Vagina (tissue), 2 donors: ENCODE measurements around the gene ACOX3.

Source experiments
- POLR2AphosphoS5 ChIP-seq, 2 donors: sonication (generic); formaldehyde crosslinking; IDR thresholded peaks; one replicate each; pipeline ENCODE4 v1.9.0; 2017; ENCODE audit warnings: antibody characterized with exemption in 2 of 2, mild to moderate bottlenecking in 2 of 2, low read depth in 1 of 2; ENCODE audit not compliant: insufficient read depth in 1 of 2
- TF ChIP-seq, protein P1 (sequence below), 3 experiments: fragments of 450-650 bp in 2 of 3; fragments of 200-600 bp in 1 of 3; sonication (generic) in 1 of 3; IDR thresholded peaks; one replicate each; pipeline ENCODE4 v1.5.1; 2017 to 2019; ENCODE audit warnings: antibody characterized with exemption in 3 of 3, mild to moderate bottlenecking in 2 of 3, moderate library complexity in 2 of 3

DNA sequence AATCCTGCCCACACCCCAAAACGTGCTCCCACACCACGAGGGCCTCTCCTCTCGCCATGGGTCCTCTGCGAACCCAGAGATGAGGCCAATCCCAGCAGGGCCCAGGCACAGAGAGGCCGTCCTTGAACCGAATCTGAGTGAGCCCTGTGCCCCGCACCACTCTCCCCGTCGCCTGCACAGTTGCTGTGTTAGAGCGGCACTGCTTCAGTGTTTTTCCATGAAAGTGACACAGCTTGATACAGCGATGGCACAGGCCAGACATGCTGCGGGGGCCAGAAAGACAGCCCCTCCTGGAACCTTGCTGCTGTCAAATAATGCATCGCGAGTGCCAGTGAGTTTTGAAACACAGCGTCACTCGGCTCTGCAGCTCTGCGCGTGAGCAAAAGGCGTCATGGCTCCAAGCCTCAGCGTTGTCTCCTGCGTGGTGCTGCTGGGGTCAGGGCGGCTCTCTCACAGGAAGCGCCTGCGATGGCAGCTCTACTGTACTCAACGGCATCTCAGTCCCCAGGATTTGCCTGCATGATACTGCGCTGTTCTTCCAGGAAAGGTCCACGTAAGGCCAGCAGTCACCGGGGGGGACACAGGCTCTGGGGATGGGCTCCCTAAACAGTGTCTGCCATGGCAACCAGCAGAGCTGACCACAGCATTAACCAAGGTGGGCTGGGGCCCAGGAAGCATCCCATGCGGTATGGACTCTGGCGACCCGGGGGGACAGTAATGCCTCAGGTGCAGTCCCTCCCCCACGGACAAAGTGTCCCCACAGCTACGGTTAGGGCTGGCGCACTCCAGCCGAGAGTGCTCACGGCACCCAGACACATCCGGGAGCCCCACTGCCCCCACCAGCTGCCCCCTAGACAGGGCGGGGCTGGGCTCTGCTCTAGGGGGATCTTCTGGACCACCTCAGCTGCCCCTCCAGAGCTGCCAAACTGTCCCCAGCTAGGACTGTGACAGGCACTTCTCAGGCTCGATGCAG, 63.1 kb downstream of the ACOX3 start:
- TF ChIP-seq, protein P1, sequence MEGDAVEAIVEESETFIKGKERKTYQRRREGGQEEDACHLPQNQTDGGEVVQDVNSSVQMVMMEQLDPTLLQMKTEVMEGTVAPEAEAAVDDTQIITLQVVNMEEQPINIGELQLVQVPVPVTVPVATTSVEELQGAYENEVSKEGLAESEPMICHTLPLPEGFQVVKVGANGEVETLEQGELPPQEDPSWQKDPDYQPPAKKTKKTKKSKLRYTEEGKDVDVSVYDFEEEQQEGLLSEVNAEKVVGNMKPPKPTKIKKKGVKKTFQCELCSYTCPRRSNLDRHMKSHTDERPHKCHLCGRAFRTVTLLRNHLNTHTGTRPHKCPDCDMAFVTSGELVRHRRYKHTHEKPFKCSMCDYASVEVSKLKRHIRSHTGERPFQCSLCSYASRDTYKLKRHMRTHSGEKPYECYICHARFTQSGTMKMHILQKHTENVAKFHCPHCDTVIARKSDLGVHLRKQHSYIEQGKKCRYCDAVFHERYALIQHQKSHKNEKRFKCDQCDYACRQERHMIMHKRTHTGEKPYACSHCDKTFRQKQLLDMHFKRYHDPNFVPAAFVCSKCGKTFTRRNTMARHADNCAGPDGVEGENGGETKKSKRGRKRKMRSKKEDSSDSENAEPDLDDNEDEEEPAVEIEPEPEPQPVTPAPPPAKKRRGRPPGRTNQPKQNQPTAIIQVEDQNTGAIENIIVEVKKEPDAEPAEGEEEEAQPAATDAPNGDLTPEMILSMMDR (IDR thresholded peaks at IDR 0.05): no peak
- no peak for TF ChIP-seq POLR2AphosphoS5 (IDR thresholded peaks at IDR 0.05; ENCODE audit: insufficient read depth in 1 of 2, low read depth in 1 of 2)
